Measurements from ENCODE around the gene SLC22A12.
"Not testable (repeated sequence)": the region's sequence is repeated elsewhere in the genome, so short reads cannot be mapped to it uniquely, and the experiment has no call there.

SLC22A12 gene

GRCh38 chr11:64593156-64594105, 2.4 kb downstream of the SLC22A12 start:
- H3K79me2 ChIP-seq (ENCODE audit: insufficient read depth, low read length), result no peaks in the 10 kb centered on the region
- H3F3A ChIP-seq (ENCODE audit: low read depth), result no peaks in the 10 kb centered on the region
- TF ChIP-seq, protein P1, sequence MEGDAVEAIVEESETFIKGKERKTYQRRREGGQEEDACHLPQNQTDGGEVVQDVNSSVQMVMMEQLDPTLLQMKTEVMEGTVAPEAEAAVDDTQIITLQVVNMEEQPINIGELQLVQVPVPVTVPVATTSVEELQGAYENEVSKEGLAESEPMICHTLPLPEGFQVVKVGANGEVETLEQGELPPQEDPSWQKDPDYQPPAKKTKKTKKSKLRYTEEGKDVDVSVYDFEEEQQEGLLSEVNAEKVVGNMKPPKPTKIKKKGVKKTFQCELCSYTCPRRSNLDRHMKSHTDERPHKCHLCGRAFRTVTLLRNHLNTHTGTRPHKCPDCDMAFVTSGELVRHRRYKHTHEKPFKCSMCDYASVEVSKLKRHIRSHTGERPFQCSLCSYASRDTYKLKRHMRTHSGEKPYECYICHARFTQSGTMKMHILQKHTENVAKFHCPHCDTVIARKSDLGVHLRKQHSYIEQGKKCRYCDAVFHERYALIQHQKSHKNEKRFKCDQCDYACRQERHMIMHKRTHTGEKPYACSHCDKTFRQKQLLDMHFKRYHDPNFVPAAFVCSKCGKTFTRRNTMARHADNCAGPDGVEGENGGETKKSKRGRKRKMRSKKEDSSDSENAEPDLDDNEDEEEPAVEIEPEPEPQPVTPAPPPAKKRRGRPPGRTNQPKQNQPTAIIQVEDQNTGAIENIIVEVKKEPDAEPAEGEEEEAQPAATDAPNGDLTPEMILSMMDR (conservative IDR thresholded peaks at IDR 0.05; ENCODE audit: low read length), result no peak
- TF ChIP-seq EZH2phosphoT487 (IDR thresholded peaks at IDR 0.05; ENCODE audit: borderline replicate concordance), result no peak
- H2AFZ ChIP-seq (ENCODE audit: low read length), result no peak overlapping the region
- H3K9me3 ChIP-seq (ENCODE audit: insufficient read depth, low read depth, low read length), result peaks cover 7% of the 10 kb centered on the region; the same call in 1 of the 2 replicates
- H3K27me3 ChIP-seq (ENCODE audit: insufficient read depth, low read length, poor library complexity, severe bottlenecking), result no peaks in the 10 kb centered on the region
- no peaks in the 10 kb centered on the region for H3K9me2 ChIP-seq (replicated peaks; ENCODE audit: low read depth, low read length)
- no peaks in the 10 kb centered on the region for H3K4me1 ChIP-seq (ENCODE audit: insufficient read depth, low read length, poor library complexity, severe bottlenecking)
- H3K9ac ChIP-seq (ENCODE audit: low read depth, low read length, poor library complexity, severe bottlenecking), result no peak overlapping the region
- no peak overlapping the region for H3K4me2 ChIP-seq (ENCODE audit: low read depth, low read length, poor library complexity, severe bottlenecking)
- no peaks in the 10 kb centered on the region for H3K36me3 ChIP-seq (ENCODE audit: insufficient read depth, low read length)
- no peak overlapping the region for H3K4me3 ChIP-seq (ENCODE audit: low read length, poor library complexity, severe bottlenecking)
- H4K20me1 ChIP-seq (ENCODE audit: insufficient read depth, low read length, poor library complexity, severe bottlenecking), result no peaks in the 10 kb centered on the region

GRCh38 chr11:64594159-64594939, 3.3 kb downstream of the SLC22A12 start:
- Histone ChIP-seq H3K79me2 (ENCODE audit: insufficient read depth, low read length) (no peaks in the 10 kb centered on the region), H3K4me2 (ENCODE audit: low read depth, low read length, poor library complexity, severe bottlenecking) (no peak overlapping the region), H3K9ac (ENCODE audit: low read depth, low read length, poor library complexity, severe bottlenecking) (no peak overlapping the region), H3K4me3 (ENCODE audit: low read length, poor library complexity, severe bottlenecking) (no peak overlapping the region), H3K9me3 (ENCODE audit: insufficient read depth, low read depth, low read length) (peaks cover 7% of the 10 kb centered on the region; the same call in 1 of the 2 replicates), H3K9me2 (replicated peaks; ENCODE audit: low read depth, low read length) (no peaks in the 10 kb centered on the region), H2AFZ (ENCODE audit: low read length) (no peak overlapping the region), H3K36me3 (ENCODE audit: insufficient read depth, low read length) (no peaks in the 10 kb centered on the region), H4K20me1 (ENCODE audit: insufficient read depth, low read length, poor library complexity, severe bottlenecking) (no peaks in the 10 kb centered on the region), H3K4me1 (ENCODE audit: insufficient read depth, low read length, poor library complexity, severe bottlenecking) (no peaks in the 10 kb centered on the region), H3K27me3 (ENCODE audit: insufficient read depth, low read length, poor library complexity, severe bottlenecking) (no peaks in the 10 kb centered on the region), H3F3A (ENCODE audit: low read depth) (no peaks in the 10 kb centered on the region)
- TF ChIP-seq, protein P1 (conservative IDR thresholded peaks at IDR 0.05; ENCODE audit: low read length), result no peak
- no peak for TF ChIP-seq EZH2phosphoT487 (IDR thresholded peaks at IDR 0.05; ENCODE audit: borderline replicate concordance)

- not testable (repeated sequence) for H4K20me1 ChIP-seq (ENCODE audit: insufficient read depth, low read length, poor library complexity, severe bottlenecking)
Measured at GRCh38 chr11:64595922-64596321, 4.9 kb downstream of the SLC22A12 start.

More at GRCh38 chr11:64595922-64596321, 4.9 kb downstream of the SLC22A12 start:
- H3K4me1 ChIP-seq (ENCODE audit: insufficient read depth, low read length, poor library complexity, severe bottlenecking); H3K9me2 ChIP-seq (replicated peaks; ENCODE audit: low read depth, low read length); H3K4me2 ChIP-seq (ENCODE audit: low read depth, low read length, poor library complexity, severe bottlenecking); H2AFZ ChIP-seq (ENCODE audit: low read length); H3K4me3 ChIP-seq (ENCODE audit: low read length, poor library complexity, severe bottlenecking); H3F3A ChIP-seq (ENCODE audit: low read depth); H3K36me3 ChIP-seq (ENCODE audit: insufficient read depth, low read length); H3K9ac ChIP-seq (ENCODE audit: low read depth, low read length, poor library complexity, severe bottlenecking); H3K79me2 ChIP-seq (ENCODE audit: insufficient read depth, low read length); H3K9me3 ChIP-seq (ENCODE audit: insufficient read depth, low read depth, low read length); H3K27me3 ChIP-seq (ENCODE audit: insufficient read depth, low read length, poor library complexity, severe bottlenecking): not testable (repeated sequence)

Measured in Loucy (cell line).